GM10847 (cell line): ENCODE data around the gene MAP1S.

Source experiments
- POLR2A ChIP-seq: IDR thresholded peaks from 2 replicates; pipeline ENCODE4 v1.6.1; 2011; ENCODE audit not compliant: insufficient read length; ENCODE audit errors: extremely low read depth

MAP1S gene

DNA sequence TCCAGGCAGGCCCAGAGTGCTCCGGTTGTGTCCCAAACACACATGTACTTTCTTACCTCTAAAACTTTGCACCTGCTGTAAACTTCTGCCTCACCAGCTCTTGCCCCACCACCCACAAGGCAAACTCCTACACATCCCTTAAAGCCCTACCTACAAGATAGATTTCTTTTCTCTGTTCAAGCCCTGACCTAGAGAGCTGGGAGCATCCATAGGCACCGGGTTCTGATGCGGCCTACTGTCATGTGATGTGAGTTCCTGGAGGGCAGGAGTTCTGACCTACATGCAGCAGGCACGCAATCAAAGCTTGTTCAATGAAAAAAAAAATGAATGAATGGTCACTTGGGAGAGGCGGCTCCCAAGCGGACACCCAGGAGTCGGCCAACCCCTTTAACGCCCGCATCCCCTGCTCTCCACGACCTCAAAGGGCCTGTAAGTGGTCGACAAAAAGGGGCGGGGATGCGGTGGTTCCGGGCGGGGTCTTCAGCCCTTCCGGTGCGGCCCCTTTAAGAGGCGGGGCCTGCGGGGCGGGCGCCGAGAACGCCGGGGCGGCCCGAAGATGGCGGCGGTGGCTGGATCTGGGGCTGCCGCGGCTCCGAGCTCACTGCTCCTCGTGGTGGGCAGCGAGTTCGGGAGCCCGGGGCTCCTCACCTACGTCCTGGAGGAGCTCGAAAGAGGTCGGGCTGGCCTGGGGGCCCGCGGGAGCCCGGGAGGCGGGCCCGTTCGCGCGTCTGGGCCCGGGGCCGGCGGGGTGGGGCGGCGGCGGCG lies at the start of gene MAP1S:
Gene MAP1S, plus strand, starts transcription at position 534 of the 765 bp plus-strand sequence. Its CDS starts 23 bp downstream, at position 557.
- TF ChIP-seq POLR2A, result peak; percentile 83

DNA sequence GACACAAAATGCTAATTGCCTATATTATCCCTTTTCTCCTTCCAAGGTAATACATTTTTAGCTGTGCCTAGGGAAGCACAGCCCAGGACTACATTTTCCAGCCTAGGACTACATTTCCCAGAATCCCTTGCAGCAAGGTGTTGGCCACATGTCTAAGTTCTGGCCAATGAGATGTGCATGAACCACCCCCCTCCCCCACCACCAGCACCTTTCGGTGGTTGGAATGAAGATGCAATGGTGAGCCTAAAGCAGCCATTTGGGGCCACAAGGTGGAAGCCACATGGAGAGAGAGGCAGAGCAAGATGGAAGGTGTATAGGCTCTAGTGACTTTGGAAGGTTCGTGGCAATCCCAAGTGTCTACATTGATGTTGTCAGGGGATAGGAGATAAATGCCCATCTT lies 47.4 kb upstream of the MAP1S start:
- no peak for TF ChIP-seq POLR2A

DNA sequence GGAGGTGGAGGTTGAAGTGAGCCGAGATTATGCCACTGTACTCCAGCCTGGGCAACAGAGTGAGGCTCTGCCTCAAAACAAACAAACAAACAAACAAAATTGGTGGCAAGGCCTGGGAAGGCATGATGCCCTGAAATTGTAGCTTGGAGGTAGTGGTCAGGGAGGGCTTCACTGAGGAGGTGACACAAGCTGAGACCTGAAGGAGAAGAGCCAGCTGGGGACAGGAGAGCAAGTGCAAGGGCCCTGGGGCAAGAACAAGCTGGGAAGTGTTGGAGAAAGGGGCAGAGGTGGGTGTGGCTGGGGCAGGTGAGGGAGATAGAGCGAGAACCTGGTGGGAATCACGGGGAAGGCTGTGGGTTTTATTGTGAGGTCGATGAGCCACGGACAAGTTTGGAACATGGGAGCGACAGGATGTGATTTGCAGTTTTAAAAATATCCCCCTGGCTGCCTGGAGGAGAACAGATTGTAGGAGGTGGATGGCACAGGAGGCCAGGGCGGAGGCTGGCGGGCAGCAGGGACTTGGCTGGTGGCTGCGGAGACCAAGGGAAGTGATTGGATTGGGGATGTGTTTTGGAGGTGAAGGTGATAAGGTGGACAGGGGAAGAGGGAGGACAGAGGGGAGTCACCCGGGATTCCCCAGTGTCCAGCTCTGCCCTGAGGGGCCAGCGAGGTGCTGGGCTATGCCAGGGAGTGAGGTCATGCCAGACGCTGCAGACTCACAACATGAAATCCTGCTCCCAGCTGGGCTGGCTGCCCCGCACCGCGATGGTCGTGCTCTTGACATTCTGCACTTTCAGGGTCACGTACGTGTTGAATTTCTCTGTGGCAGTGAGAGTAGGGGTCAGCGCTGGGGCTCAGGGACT lies 45.1 kb upstream of the MAP1S start:
- TF ChIP-seq POLR2A, result no peak

DNA sequence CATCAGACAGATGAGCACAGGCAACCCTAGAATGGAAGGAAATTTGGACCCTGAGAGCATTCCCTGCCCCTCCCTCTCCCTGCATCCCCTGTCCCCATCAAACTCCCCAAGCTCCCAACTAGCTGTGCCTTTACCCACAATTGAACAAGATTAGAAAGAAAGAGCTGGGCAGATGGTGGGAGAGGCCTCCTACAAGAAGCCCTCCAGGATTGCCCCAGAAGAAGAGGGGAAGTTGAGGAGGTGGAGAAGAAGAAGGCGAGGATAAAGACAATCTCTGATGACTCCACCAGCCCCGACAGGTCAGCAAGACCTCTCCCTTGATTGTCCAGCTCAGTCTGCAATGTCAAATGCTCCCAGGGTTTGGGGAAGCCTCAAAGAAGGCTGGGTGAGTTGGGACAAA lies 43.0 kb upstream of the MAP1S start:
- TF ChIP-seq POLR2A, result no peak

DNA sequence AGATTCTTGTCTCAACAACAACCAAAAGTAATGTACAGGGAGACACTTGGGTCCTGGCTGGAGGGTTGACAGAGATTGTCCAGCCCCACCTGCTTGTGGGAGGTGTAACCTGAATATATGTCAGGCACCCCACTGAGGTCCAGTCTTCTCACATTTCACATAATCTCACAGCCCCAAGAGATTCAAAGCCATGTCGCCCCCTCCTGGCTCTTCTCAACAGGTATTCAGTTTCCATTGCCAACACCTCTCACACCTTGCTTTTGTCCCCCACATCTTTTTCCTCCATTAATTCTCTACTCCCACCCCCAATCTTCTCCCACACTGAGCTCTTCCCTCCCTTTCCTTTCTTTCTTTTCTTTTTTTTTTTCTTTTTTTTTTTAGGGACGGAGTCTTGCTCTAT lies 42.3 kb upstream of the MAP1S start:
- no peak for TF ChIP-seq POLR2A

DNA sequence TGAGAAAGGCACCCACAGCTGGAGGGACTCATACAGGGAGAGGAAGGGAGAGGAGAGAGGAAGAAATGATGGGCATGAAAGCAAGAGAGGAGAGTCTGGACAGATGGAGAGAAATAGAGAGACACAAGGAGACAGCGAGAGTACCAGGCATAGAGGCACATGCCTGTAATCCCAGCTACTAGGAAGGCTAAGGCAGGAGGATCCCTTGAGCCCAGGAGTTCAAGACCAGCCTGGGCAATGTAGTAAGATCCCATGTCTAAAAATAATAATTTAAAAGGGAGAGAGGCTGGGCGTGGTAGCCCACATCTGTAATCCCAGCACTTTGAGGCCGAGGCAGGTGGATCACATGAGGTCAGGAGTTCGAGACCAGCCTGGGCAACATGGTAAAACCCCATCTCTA lies 40.4 kb upstream of the MAP1S start:
- no peak for TF ChIP-seq POLR2A

DNA sequence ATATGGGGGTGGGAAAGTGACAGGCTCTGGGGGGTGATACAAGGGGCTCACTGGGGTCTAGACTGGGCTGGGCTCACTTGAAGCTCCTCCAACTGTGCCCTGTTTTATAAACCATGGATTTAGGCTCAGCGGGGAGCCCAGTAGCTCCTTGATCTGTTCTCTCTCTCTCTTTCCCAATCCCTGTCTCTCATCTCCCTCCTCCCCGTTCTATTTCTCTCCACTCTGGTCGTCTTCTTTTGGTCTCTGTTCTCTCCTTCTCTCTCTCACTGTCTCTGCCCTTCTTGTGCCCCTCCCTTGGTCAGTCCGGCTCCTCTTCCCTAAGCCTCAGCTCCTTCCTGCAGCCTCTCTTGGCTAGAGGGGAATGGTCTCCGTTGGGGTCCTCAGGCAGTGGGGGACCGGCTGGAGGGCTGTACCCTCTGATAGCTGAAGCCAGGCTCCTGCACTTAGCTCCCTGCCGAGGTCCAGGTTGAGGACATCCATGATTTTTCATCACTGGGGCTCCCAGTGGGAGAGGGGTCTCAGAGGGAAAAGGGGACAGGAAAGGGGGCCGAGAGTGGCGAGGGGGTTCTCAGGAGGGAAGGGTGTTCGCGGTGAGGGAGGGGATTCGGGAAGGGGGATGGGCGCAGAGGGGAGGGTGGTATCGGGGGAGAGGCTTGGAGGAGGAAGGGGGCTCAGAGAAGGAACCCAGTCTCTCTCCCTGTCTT lies 39.6 kb upstream of the MAP1S start:
- TF ChIP-seq POLR2A, result no peak

GRCh38 chr19:17680230-17680722 lies 39.0 kb upstream of the MAP1S start:
- no peak for TF ChIP-seq POLR2A

DNA sequence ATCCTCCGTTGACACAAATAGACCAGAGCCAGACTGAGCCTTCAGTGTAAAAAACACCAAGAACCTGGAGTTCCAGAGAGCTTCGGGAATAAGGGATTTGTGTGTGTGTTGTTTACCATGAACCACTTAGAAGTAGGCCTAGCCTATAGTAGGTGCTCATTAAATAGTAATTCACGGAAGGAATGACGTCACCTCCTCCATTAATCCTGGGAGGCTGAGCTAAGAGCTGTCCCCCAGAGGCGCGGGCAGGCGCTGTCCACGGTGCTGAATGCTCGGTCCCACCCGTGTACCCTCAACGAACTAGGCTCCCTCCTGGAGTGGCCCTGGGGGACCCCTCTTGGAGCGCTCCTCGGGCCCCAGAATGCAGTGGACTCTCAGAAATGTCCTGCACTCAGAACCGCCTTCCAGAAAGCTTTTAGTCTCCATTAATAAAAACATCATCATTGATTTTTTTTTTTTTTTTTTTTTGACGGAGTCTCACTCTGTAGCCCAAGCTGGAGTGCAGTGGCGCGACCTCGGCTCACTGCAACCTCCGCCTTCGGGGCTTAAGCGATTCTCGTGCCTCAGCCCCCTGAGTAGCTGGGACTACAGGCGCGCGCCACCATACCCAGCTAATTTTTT lies 37.7 kb upstream of the MAP1S start:
- no peak for TF ChIP-seq POLR2A

DNA sequence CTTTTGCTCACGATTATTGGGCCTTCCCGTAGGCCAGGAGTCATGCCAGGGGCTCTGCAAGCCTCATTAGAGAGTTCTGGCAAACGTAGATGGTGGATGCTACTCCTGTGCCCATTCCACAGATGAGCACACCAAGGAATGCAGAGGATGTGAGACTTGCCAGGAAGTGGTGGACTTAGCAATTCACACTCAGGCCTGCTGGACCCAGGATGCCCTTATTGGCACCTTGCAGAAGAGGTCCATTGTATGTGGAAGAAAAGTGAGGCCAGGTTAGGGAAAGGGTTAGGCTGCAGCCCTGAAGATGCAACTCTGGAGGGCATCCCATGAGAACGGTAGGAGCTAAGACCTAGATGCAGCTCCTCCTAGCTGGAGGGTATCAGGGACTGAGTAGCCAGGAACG lies 37.0 kb upstream of the MAP1S start:
- no peak for TF ChIP-seq POLR2A

GRCh38 chr19:17683078-17683477 lies 36.2 kb upstream of the MAP1S start:
- no peak for TF ChIP-seq POLR2A

- TF ChIP-seq POLR2A, result no peak
Measured at GRCh38 chr19:17684256-17684655, 35.0 kb upstream of the MAP1S start.

DNA sequence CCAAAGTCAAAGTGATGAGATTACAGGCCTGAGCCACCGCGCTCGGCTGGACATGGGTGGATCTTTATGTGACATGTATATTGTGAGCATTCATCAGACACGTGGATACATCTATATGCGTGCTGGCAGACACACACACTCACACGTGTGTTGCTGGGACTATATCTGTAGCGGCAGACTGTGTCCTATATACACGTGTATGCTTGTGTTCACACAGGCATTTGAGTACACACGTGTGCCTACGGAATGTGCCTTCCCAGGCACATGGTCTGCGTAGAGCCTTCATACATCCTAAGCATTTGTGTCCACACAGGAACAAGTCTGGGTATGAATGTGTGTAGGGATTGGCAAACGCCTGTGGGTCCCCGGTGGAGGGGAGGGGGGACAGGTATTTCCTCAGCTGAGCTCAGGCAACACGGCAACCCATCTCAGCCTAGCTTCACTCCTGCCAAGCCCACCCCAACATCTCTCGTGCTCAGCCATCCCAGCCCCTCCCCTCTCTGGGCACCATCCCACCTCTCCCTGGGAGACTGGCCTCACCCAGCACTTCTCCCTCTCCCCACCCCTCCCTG lies 33.7 kb upstream of the MAP1S start:
- no peak for TF ChIP-seq POLR2A

GRCh38 chr19:17686023-17686521 lies 33.2 kb upstream of the MAP1S start:
- TF ChIP-seq POLR2A, result no peak
